ENCODE data around the gene TRPT1.

TRPT1 gene

GRCh38 chr11:64208796-64209562 lies 17.0 kb downstream of the TRPT1 start:
- DNase-seq (ENCODE audit: low read depth in 2 of 2): no peak

GRCh38 chr11:64208086-64208795 lies 17.7 kb downstream of the TRPT1 start:
- no peak for DNase-seq (ENCODE audit: low read depth in 2 of 2)

DNA sequence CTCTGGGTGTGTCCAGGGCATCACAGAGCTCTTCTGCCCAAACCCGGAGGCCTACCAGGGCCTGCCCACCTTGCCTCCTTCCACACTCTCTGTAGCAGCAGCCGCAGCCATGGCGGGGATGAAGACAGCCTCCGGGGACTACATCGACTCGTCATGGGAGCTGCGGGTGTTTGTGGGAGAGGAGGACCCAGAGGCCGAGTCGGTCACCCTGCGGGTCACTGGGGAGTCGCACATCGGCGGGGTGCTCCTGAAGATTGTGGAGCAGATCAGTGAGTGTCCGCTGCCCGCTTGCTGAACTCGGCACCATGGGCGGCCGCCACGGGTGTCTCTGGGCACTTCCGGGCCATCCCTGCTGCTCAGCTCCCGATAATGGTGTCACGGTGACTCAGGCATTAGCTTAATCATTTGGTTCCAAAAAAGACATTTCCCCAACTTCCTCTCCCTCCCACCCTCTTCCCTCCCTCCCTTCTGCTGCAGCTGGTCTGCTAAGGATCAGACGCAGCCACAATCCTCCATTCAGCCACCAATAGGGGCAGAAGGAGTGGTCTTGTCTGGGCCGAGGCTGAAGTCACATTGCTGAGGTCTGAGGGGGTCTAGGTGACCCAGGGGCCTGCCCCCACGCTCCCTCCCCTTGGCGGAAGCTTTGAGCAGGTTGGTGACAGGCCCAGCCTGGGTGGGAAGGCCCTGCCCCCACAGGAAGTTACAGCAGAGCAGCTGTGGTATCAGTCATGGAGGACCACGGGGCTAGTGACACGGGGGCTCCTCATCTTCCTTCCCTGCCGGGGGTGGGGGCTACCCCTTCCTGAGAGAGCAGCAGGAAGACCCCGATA lies 18.5 kb downstream of the TRPT1 start:
- DNase-seq (ENCODE audit: low read depth in 2 of 2): peak; percentile 69 to 70

- DNase-seq (ENCODE audit: low read depth in 2 of 2): peak; percentile 61 to 82
These were observed 19.3 kb downstream of the TRPT1 start, which contains the start of gene FERMT3 for GRCh38 chr11:64206457-64207255. Gene FERMT3 (plus strand): TSS chr11:64206721. CDS start chr11:64207365, 644 bp downstream.

DNA sequence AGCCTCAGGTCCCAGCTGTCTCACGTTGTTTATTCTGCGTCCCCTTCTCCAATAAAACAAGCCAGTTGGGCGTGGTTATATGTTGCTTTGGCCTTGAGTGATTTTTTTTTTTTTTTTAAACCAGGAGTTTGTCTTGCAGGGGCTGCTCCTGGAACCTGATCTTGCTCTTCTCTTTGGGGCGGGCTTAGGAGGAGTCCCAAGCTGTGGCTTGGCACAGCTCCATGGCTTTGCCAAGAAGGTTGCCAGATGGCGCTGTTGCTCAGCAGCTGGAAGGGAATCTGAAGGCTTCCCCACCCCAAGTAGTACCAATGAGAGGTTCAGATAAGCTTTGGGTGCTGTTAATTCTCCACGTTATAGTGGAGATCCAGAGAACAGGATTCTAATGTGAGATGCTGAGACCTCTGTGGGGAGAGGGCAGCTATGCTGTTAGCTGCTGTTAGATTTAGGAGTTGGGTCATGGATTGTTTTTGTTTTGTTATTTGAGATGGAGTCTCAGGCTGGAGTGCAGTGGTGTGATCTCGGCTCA lies 21.5 kb downstream of the TRPT1 start:
- peak; percentile 59 to 66 for DNase-seq (ENCODE audit: low read depth in 2 of 2)

DNA sequence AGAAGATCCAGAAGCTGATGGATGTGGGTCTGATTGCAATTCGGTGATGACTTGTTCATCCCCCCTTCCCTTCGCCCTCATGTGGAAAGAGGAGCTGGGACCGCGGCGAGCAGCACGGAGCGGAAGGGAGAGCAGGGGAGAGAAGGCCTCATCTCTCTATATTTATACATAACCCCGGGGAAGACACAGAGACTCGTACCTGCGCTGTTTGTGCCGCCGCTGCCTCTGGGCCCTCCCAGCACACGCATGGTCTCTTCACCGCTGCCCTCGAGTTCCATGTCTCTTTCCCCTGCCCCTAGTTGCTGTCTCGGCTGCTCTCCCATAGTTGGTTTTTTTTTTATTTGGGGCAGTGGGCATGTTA lies 21.9 kb downstream of the TRPT1 start:
- DNase-seq (ENCODE audit: low read depth in 2 of 2): no peak

DNA sequence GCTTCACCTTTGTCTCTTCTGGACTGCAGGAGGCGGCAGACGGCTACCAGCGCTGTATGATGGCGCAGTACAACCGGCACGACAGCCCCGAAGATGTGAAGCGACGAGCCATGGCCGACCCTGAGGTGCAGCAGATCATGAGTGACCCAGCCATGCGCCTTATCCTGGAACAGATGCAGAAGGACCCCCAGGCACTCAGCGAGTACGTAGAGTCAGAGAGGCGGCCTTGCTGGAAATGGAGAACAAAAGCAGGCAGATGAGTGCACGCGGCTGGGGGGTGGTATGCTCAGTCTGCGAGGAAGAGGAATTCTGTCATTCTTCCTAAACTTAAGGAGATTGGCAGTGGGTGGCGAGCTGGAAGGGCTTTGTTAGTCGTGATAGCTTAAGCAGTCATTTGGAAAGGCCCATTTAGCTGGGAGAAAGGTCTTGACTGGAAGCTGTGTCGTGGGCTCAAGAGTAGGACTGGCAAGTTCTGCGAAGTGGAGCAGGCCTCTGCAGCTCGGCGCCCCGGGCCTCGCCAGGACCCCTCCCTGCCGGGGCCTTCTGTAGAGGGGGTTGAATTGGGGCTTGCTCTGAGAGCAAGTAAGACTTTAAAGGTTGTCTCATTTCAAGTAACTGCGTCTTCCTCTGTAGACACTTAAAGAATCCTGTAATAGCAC lies 22.4 kb downstream of the TRPT1 start:
- no peak for DNase-seq (ENCODE audit: low read depth in 2 of 2)

DNA sequence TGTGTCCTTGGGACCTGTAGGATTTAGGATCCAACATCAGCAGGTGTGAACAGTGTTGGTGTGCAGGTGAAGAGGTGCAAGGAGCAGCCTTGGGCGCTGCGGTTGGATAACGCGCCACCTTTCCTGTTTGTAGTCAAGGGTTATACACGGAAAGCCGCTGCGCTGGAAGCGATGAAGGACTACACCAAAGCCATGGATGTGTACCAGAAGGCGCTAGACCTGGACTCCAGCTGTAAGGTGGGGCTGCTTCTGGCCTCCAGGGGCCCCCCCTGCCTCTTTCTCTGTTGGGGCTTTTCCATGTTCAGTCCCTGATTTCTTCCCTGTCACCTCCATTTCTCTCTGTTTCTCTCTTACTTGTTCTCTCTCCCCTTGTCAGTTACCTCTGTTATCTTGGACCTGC lies 23.0 kb downstream of the TRPT1 start:
- no peak for DNase-seq (ENCODE audit: low read depth in 2 of 2)

DNA sequence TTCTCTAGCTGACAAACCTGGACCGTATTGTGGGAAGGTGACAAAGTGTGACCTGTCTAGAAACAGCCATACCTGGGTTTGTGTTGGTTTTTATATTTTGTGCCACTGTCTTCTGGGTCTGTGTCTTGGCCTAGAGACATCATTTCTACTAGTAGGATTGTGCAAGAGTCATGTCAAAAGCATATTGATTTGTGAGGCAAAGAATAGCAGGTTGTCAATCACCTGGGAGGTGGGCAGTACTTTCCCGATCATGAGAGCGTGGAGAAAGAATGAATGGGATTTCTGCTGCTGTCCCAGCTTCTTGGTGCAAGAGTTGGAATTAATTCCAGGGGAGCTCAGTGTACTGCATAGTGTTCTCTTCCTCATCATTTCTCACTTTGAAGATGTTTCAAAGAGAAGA lies 24.4 kb downstream of the TRPT1 start:
- no peak for DNase-seq (ENCODE audit: low read depth in 2 of 2)

GRCh38 chr11:64198511-64198910 lies 27.5 kb downstream of the TRPT1 start:
- no peak for DNase-seq (ENCODE audit: low read depth in 2 of 2)

GRCh38 chr11:64196626-64197025 lies 29.4 kb downstream of the TRPT1 start:
- no peak for DNase-seq (ENCODE audit: low read depth in 2 of 2)

- DNase-seq (ENCODE audit: low read depth in 2 of 2): no peak
These were observed 33.6 kb downstream of the TRPT1 start for GRCh38 chr11:64192434-64192833.

- DNase-seq (ENCODE audit: low read depth in 2 of 2): no peak
These were observed 39.4 kb downstream of the TRPT1 start for GRCh38 chr11:64186492-64187165.

DNA sequence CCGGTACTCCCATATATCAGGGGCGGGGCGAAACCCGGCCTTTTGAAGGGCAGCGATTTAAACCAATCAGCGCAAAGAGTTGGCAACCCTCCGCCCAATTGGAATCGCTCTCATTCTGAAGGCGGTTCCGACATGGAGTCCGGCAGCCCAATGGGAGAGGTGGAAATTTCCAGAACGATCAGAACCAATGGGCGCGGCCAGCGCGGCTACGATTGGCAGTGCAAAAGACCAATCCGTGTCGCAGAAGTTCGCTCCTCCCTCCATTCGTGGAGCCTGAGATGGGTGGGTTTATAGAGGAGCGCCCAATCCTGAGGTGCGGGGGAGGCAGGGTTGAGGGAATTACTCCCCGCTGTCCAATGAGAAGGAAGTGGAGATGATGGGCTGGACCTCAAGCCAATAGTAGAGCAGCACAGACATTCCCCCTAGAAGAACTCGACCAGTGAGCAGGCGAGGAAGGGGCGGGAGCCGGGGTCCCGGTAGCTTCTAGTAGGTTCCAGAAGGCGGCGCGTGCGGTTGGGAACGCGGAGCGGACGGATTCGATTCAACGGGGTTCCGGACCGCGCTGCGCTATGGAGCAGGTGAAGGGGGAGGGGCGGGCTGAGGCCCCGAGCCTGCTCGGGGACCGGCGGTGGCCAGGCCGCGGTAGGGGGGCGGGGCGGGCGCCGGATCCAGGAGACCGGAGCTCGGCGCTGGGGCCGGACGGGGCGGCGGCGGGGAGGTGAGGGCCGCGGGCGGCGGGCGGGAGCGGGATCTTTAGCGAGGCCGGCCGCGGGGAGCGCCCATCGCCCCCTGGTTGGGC lies 40.1 kb downstream of the TRPT1 start, which contains the start of gene STIP1:
TSS of gene STIP1 (plus strand) at position 479 of the 799 bp plus-strand sequence. CDS start at position 570, 91 bp downstream.
- peak; percentile 96 to 97 for DNase-seq (ENCODE audit: low read depth in 2 of 2)

- DNase-seq (ENCODE audit: low read depth in 2 of 2): no peak
These were observed 40.8 kb downstream of the TRPT1 start for GRCh38 chr11:64185175-64185692.

DNA sequence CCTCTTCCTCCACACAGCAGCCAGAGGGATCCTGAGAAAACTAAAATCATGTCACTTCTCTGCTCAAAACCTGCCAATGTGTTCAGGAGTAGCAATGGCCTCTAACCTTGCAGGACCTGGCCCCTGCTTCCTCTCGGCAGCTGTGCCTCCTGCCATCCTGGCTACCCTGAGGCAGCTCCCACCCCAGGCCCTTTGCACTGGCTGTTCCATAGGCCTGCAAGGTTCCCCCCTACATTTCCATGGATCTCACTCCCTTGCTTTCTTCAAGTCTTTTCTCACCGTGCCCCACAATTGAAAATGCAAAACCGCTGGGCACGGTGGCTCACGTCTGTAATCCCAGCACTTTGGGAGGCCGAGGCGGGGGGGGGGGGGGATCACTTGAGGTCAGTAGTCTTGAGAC lies 42.1 kb downstream of the TRPT1 start:
- DNase-seq (ENCODE audit: low read depth in 2 of 2): no peak

GRCh38 chr11:64181506-64182411 lies 44.2 kb downstream of the TRPT1 start:
- DNase-seq (ENCODE audit: low read depth in 2 of 2): peak in 1 of 2 donors; percentile 35

DNA sequence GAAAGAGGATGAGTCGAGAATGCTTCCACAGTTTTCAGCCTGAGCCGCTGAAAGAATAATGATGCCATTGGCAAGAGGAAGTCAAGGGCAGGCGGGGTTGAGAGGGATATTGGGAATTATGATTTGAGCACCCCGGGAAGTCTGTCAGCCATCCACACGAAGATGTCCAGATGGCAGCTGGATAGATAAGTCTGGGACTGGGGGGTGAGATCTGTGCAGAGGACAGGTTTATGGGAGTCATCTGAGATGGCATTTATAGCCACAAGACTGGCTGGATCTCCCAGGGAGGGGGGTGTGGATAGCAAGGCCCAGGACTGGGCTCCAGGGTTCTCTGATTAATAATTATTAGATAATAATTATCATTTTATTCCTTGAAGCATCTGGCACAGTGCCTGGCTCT lies 45.1 kb downstream of the TRPT1 start:
- no peak for DNase-seq (ENCODE audit: low read depth in 2 of 2)

Measured in activated CD4-positive, alpha-beta T cell treated with anti-CD3 and anti-CD28 coated beads for 24 hours (primary cell).